B cell (primary cell): ENCODE results near the gene USP26. TPM values are rescaled to one million over a fixed set of nuclear protein-coding genes. Genes with fewer than 3 reads are reported as not detected.

Experiments used
- ATAC-seq: fragments of 200-7000 bp; cut with Tn5 transposase; one replicate; pipeline ENCODE4 v1.10.0; 2021; ENCODE audit warnings: low read depth, mild to moderate bottlenecking, moderate number of reproducible peaks, moderate library complexity
- CTCF ChIA-PET: fragments of 350-600 bp; sonication (Branson Sonifier 250); formaldehyde crosslinking; loops from one replicate; lab custom pipeline; 2021; ENCODE audit warnings: antibody characterized with exemption, inconsistent platforms; lab: Charles Lee
- POLR2A ChIA-PET: fragments of 350-600 bp; sonication (Branson Sonifier 250); formaldehyde crosslinking; loops from one replicate; lab custom pipeline; 2021; ENCODE audit warnings: antibody characterized with exemption; lab: Charles Lee
- DNase-seq: peaks from one replicate; pipeline ENCODE4 v3.0.0; 2013
- H2AFZ ChIP-seq: 2 replicates; pipeline ENCODE4 v1.6.1; 2012; ENCODE audit warnings: mild to moderate bottlenecking, low read depth, low read length; ENCODE audit not compliant: insufficient read depth, poor library complexity, severe bottlenecking
- H3K27ac ChIP-seq, 2 donors: 1 replicate in 1 of 2; 2 replicates in 1 of 2; pipeline ENCODE4 v1.5.1; 2012 to 2013; ENCODE audit warnings: low read length in 2 of 2, mild to moderate bottlenecking in 2 of 2, moderate library complexity in 1 of 2
- H3K27me3 ChIP-seq, 4 experiments: fragments of 200-600 bp in 1 of 4; sonication (generic) in 1 of 4; replicated peaks in 1 of 4; 1 replicate in 2 of 4; 2 replicates in 2 of 4; pipeline versions ENCODE4 v1.6.1 to v1.7.0; 2013 to 2016; ENCODE audit warnings: low read length in 3 of 4, mild to moderate bottlenecking in 2 of 4, mixed read lengths in 1 of 4, moderate library complexity in 1 of 4; ENCODE audit not compliant: insufficient read depth in 4 of 4, control insufficient read depth in 3 of 4; ENCODE audit errors: control extremely low read depth in 1 of 4
- H3K36me3 ChIP-seq, 2 experiments: replicated peaks in 1 of 2; 1 replicate in 1 of 2; 2 replicates in 1 of 2; pipeline versions ENCODE4 v1.6.1 to v1.7.1; 2013; ENCODE audit warnings: low read length in 1 of 2; ENCODE audit not compliant: insufficient read depth in 2 of 2, control insufficient read depth in 1 of 2; ENCODE audit errors: control extremely low read depth in 1 of 2, extremely low read depth in 1 of 2
- H3K4me1 ChIP-seq, 2 donors: fragments of 200-600 bp in 1 of 2; sonication (generic) in 1 of 2; 1 replicate in 1 of 2; 2 replicates in 1 of 2; pipeline versions ENCODE4 v1.5.1 to v1.6.1; 2013 to 2017; ENCODE audit warnings: low read length in 2 of 2; ENCODE audit not compliant: control insufficient read depth in 2 of 2, insufficient read depth in 2 of 2
- H3K4me2 ChIP-seq: replicated peaks from 2 replicates; pipeline ENCODE3; 2012; ENCODE audit warnings: mild to moderate bottlenecking, low read depth, low read length; ENCODE audit not compliant: poor library complexity, severe bottlenecking
- H3K4me3 ChIP-seq, 5 experiments: fragments of 200-600 bp in 1 of 5; sonication (generic) in 1 of 5; 1 replicate in 3 of 5; 2 replicates in 2 of 5; pipeline versions ENCODE4 v1.5.1 to v1.7.0; 2011 to 2016; ENCODE audit warnings: low read length in 4 of 5, mild to moderate bottlenecking in 4 of 5, low read depth in 2 of 5, control low read depth in 1 of 5, moderate library complexity in 1 of 5; ENCODE audit not compliant: insufficient read depth in 1 of 5; ENCODE audit errors: control extremely low read depth in 1 of 5, extremely low read depth in 1 of 5
- H3K79me2 ChIP-seq: fragments of 200-600 bp; sonication (generic); one replicate; pipeline ENCODE4 v1.6.0; 2016; ENCODE audit warnings: low read length; ENCODE audit not compliant: control insufficient read depth, insufficient read depth
- H3K9ac ChIP-seq: fragments of 200-600 bp; sonication (generic); 2 replicates; pipeline ENCODE4 v1.6.1; 2017; ENCODE audit warnings: mild to moderate bottlenecking, low read length, moderate library complexity
- H3K9me3 ChIP-seq, 3 donors: one replicate each; pipeline versions ENCODE4 v1.6.1 to v1.7.1; 2013; ENCODE audit warnings: low read length in 2 of 3; ENCODE audit not compliant: control insufficient read depth in 2 of 3, insufficient read depth in 1 of 3; ENCODE audit errors: control extremely low read depth in 1 of 3
- H4K20me1 ChIP-seq: 2 replicates; pipeline ENCODE4 v1.6.0; 2012; ENCODE audit warnings: mild to moderate bottlenecking, low read length; ENCODE audit not compliant: insufficient read depth, control insufficient read depth, poor library complexity, severe bottlenecking
- H3K27ac Mint-ChIP-seq: one replicate; pipeline ENCODE4 v1.8.0; 2021; ENCODE audit warnings: mixed read lengths
- H3K27me3 Mint-ChIP-seq: one replicate; pipeline ENCODE4 v1.8.0; 2021; ENCODE audit warnings: mixed read lengths
- H3K4me1 Mint-ChIP-seq: one replicate; pipeline ENCODE4 v1.8.0; 2021; ENCODE audit warnings: mixed read lengths
- H3K4me3 Mint-ChIP-seq: one replicate; pipeline ENCODE4 v1.8.0; 2021; ENCODE audit warnings: mixed read lengths
- H3K9me3 Mint-ChIP-seq: one replicate; pipeline ENCODE4 v1.8.0; 2022; ENCODE audit warnings: mixed read lengths; ENCODE audit not compliant: insufficient read depth
- CTCF ChIP-seq: fragments of 200-600 bp; IDR thresholded peaks from one replicate; pipeline ENCODE4 v1.8.0; 2022; ENCODE audit warnings: antibody characterized with exemption, mild to moderate bottlenecking
- EZH2 ChIP-seq: IDR thresholded peaks from 2 replicates; pipeline ENCODE4 v1.6.1; 2012; ENCODE audit warnings: borderline replicate concordance, low read depth, mild to moderate bottlenecking, moderate library complexity, low read length; ENCODE audit not compliant: insufficient read depth, poor library complexity, severe bottlenecking
- WGBS: methylation state at CpG from one replicate; pipeline ENCODE4 v1.1.5; 2013; ENCODE audit warnings: missing lambda C conversion rate; ENCODE audit not compliant: insufficient coverage; 5-methylcytosine and 5-hydroxymethylcytosine counted together
- intact Hi-C: fragments of 100-400 bp; cut with micrococcal nuclease; formaldehyde crosslinking; loops from one replicate; pipeline ENCODE4 v1.10.0; 2022
- polyA plus RNA-seq: library from polyadenylated mRNA; depleted of rRNA; stranded (reverse); fragments of >200 nt; gene quantifications from 2 replicates; pipeline ENCODE4 v1.2.3, GENCODE V29; 2012
- total RNA-seq, 2 donors: library from RNA; stranded (reverse); fragments of 120-200 nt in 1 of 2; gene quantifications; 1 replicate in 1 of 2; 2 replicates in 1 of 2; pipeline versions ENCODE4 v1.2.3 to v1.2.4, GENCODE V29; 2013 to 2022

USP26 gene
- total and polyA plus RNA-seq, 2 donors (not counting 1 experiment from before 2014, with no cell fraction given) = not detected

- H3K27ac Mint-ChIP-seq = no peak overlapping the region
Measured at GRCh38 chrX:133042260-133042659, 54.6 kb downstream of the USP26 start.

GRCh38 chrX:133033010-133033409, 63.9 kb downstream of the USP26 start:
- no peaks in the 10 kb centered on the region for H3K9me3 ChIP-seq
- H3K79me2 ChIP-seq = no peaks in the 10 kb centered on the region
- CTCF ChIA-PET = no interaction called here
- no peak for ATAC-seq
- no peak overlapping the region for H3K4me3 Mint-ChIP-seq
- no peak overlapping the region for H3K4me3 ChIP-seq
- no peaks in the 10 kb centered on the region for H3K27me3 ChIP-seq
- TF ChIP-seq CTCF (no peak), EZH2 (no peak)
- H2AFZ ChIP-seq = no peak overlapping the region
- no peak overlapping the region for H3K27ac ChIP-seq
- H3K4me1 ChIP-seq = no peaks in the 10 kb centered on the region
- POLR2A ChIA-PET = no interaction called here
- no peaks in the 10 kb centered on the region for H3K36me3 ChIP-seq
- no peak overlapping the region for H3K4me2 ChIP-seq
- no peaks in the 10 kb centered on the region for H3K9me3 Mint-ChIP-seq
- H3K9ac ChIP-seq = no peak overlapping the region
- H3K27ac Mint-ChIP-seq = no peak overlapping the region
- WGBS = no CpG with 5 or more reads among the region's 5 CpGs
- no peaks in the 10 kb centered on the region for H3K4me1 Mint-ChIP-seq
- intact Hi-C loops = no loop called here
- DNase-seq = no peak
- no peaks in the 10 kb centered on the region for H4K20me1 ChIP-seq
- H3K27me3 Mint-ChIP-seq = no peaks in the 10 kb centered on the region

More at GRCh38 chrX:133042260-133042659, 54.6 kb downstream of the USP26 start:
- Mint-ChIP-seq H3K4me1 (no peaks in the 10 kb centered on the region), H3K4me3 (no peak overlapping the region), H3K27me3 (no peaks in the 10 kb centered on the region), H3K9me3 (no peaks in the 10 kb centered on the region)
- no peak for ATAC-seq
- no peak overlapping the region for H3K4me2 ChIP-seq
- 94% methylated on average over 2 of the region's 2 CpGs for WGBS
- no peaks in the 10 kb centered on the region for H4K20me1 ChIP-seq
- no peak overlapping the region for H3K4me3 ChIP-seq
- no peaks in the 10 kb centered on the region for H3K79me2 ChIP-seq
- H3K9me3 ChIP-seq = no peaks in the 10 kb centered on the region
- ChIA-PET CTCF (no interaction called here), POLR2A (no interaction called here)
- H3K9ac ChIP-seq = no peak overlapping the region
- no peaks in the 10 kb centered on the region for H3K4me1 ChIP-seq
- H3K27me3 ChIP-seq = no peaks in the 10 kb centered on the region
- H3K36me3 ChIP-seq = no peaks in the 10 kb centered on the region
- no peak for DNase-seq
- intact Hi-C loops = no loop called here
- no peak overlapping the region for H2AFZ ChIP-seq
- no peak overlapping the region for H3K27ac ChIP-seq
- TF ChIP-seq CTCF = no peak
- TF ChIP-seq EZH2 = no peak
